ENCODE data around the gene SLC38A9.

The SLC38A9 gene

GRCh38 chr5:55645304-55645703, 66.8 kb downstream of the SLC38A9 start:
- DNase-seq, result no peak

DNA sequence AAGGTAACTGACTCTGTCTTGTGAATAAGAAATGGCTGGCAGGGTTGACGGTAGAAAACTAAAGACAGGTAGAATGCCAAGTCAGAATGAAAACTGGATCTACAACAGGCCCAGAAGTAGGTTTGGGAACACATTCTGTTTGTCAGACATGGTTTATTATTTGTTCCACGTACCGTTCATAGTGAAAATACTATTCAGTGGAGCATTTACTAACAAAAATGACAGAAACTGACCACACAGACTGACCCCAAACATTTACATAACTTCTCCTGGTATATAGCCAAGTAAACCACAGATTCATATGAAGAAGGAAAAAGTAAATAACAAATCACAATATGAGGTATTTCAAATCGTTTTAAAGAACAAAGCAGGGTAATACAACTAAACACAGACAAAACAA, 73.7 kb downstream of the SLC38A9 start:
- no peak for DNase-seq

DNA sequence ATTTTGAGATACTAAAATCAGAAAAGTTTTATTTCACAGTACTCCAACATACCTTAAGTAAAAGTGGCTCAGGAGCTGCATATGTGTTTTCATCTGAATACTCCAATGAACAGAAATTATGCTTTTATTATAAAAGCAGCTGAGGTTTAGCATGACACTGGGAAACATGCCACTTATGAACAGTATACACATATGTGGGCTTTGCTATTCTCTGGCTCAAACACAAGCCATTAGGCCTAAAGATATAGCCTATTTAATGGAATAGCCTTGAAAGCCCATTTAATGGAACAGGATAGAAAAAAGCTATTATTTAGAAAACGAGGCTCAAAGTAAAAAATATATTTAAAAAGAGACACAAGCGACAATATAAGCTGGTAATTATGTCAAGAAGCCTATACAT, 74.1 kb downstream of the SLC38A9 start:
- no peak for DNase-seq

DNA sequence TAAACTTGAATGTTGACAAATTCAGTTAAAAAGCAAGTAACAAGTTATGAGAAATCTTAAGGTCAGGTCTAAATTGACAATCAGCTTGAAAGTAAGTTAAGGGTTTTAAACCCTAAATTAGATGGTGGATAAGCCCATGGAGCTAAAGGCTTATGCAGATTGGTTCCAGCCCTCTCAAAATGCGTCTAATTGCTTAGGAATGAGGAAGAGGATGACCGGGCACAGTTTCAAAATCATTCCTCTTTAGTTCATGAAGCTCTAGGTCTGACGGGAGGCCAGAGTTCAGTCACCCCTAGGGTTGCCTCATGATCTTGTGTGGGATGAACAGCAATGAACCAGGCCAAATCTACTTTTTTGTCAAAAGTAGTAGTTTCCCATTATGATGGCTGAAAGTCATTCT, 75.4 kb downstream of the SLC38A9 start:
- DNase-seq, result no peak

DNA sequence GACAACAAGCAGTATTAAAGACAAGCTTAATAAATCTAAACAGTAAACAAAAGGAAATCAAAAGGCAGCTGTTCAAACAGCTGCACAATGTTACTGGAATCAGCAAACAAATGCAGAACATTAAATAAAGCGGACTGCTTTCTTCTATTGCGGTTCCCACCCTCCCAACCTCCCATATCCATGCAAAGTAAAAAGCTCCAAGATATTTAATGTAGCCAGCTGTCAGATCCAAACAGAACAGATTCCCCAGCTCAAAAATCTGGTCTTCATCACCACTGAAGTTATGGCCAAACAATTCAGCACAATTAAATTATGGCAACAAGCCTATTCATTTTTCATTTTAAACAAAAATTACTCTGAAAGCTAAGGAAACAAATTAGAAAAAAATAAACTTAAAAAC, 75.9 kb downstream of the SLC38A9 start:
- no peak for DNase-seq

- no peak for DNase-seq
Observed at GRCh38 chr5:55634866-55635265, 77.3 kb downstream of the SLC38A9 start.

GRCh38 chr5:55634209-55634805, 77.8 kb downstream of the SLC38A9 start:
- DNase-seq, result no peak

DNA sequence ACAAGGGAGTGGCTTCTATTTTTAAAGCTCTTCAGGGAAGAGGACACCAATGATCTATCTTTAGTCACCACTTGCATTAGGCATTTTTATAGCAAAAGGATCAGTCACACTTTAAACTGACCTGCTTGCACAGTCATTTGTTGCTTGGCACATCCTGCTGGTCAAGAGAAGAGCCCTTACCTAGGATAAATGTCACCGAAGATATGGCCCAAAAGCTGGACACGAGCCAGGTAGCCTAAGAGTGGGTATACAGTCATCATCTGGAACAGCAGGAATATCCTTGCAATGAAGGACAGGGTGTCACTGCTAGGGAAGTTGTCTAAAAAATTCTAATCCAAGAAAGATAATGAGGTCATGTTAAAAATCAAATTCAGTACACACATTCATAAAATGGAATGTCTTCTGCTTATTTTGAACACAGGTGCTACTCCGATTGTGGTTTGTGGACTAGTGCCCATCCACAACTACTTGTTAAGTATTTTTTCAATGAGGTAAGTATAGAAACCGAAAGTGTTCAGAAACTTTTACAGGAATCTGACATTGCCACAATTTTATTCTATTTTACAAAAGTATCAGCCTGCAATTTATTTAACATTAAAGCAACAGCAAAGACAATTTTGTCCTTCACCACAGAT, 78.4 kb downstream of the SLC38A9 start:
- DNase-seq, result no peak

GRCh38 chr5:55629815-55630214, 82.3 kb downstream of the SLC38A9 start:
- no peak for DNase-seq

DNA sequence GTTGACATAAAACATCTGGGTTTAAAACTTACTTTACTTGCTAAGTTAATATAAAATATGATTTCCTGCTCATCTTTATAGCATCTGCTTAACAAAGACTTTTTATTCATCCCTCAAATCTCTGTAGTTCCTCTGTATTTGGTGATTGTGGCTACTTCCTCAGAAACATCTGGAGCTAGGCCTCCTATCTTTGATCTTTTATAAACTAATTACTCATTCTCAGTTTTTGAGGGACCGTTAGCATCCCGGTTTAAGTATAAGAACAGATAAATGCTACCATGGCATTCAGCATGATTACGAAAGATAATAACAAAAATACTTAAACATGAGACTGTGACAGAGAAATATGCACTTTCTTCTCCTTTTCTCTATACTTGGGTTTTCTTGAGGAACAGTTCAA, 85.3 kb downstream of the SLC38A9 start:
- DNase-seq, result no peak

- DNase-seq, result no peak
Observed at GRCh38 chr5:55625913-55626312, 86.2 kb downstream of the SLC38A9 start.

GRCh38 chr5:55625589-55625909, 86.6 kb downstream of the SLC38A9 start:
- DNase-seq, result no peak

DNA sequence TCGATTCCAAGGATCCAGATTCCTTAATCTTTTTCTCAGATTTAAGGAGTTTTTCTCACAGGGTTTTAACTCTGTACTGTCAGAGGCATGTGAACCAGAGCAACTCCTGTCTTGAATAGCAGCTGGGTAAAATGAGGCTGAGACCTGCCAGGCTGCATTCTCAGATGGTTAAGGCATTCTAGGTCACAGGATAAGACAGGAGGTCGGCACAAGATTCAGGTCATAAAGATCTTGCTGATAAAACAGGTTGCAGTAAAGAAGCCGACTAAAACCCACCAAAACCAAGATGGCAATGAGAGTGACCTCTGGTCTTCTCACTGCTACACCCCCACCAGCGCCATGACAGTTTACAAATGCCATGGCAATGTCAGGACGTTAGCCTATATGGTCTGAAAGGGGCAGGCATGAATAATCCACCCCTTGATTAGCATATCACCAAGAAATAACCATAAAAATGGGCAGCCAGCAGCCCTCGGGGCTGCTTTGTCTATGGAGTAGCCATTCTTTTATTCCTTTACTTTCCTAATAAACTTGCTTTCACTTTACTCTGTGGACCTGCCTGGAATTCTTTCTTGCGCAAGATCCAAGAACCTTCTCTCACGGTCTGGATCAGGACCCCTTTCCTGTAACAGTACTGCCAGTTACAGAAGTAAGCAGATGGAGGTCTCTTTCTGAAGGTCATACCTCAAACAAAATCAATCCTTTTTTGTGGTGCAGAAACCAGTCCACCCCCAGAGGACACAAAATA, 87.1 kb downstream of the SLC38A9 start:
- no peak for DNase-seq

- DNase-seq, result no peak
Observed at GRCh38 chr5:55623789-55624188, 88.3 kb downstream of the SLC38A9 start.

DNA sequence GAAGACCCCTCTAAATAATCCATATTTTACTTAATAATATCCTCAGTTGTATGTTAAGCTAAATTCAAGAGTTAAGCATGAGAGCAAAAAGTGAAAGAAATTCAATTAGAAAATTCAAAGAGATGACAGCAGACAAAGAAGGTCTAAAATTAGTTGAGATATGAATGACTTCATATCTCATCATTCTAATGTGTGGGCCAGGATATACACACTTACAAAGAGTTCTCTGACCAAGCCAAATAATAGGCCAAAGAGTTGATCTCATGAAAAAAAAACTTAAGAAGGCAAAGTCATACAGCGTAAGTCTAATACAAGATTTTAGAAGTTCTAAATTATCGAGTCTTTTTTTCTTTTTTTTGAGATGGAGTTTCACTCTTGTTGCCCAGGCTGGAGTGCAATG, 89.7 kb downstream of the SLC38A9 start:
- DNase-seq, result no peak

DNA sequence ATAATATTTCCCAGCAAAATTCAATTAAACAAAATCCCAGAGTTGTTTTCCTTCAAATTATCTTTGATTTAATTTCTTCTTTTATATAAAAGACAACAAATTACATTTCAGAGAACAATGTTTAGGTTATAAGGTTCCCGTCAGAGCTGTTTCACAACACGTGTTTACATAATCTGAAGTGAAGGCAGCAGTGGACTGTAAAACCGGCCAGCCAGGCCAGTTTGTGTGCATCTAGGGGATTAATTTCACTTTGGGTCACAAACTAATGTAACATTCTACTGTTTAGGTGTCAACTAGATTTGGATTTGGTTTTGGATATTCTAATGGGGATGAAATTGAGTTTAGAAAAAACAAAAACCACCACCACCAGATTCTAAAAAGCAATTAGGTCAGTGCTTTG, 90.9 kb downstream of the SLC38A9 start:
- no peak for DNase-seq

DNA sequence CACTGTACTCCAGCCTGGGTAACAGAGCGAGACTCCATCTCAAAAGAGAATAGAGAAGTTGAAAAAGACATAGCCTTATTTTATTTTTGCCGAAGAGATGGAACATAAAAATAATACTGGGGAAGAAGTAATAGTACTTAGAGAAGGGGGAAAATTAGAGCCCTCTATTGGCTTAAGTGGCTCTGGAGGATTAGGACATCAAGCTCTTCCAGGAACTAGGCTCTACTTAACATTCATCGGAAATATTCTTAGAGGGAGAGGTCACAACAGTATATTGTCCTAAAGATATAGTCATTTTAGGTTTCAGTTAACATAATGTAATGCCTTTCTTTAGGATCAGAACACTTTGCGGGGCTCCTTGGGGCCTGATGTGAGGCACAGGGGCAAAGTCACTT, 91.4 kb downstream of the SLC38A9 start:
- DNase-seq, result no peak

DNA sequence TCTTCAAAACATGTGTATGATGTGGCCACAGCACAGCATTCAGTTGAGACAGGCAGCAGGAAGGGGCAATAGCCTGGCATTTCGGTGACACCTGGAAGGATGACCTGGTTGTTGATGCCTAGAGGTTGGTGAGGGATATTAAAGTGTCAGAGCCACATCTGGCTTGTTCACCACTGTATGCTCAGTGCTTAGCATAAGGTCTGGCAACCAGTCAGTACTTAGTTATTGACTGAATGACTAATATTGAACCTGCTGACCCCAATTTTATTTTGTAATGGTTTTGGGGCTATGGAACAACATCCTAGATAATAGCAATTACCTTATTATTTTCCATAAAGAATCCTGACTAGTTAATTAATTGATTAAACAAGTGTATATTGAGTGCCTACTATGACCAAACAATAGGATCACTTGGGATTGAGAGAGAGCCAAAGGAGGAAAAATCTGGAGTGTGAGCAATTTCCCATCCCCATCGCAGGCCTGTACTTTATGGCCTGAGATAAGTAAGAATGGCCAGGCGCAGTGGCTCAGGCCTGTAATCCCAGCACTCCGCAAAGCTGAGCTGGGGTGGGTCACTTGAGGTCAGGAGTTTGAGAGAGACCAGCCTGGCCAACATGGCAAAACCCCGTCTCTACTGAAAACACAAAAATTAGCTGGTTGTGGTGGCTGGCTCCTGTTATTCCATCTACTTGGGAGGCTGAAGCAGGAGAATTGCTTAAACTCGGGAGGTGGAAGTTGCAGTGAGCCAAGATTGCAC, 91.9 kb downstream of the SLC38A9 start:
- DNase-seq, result no peak

DNA sequence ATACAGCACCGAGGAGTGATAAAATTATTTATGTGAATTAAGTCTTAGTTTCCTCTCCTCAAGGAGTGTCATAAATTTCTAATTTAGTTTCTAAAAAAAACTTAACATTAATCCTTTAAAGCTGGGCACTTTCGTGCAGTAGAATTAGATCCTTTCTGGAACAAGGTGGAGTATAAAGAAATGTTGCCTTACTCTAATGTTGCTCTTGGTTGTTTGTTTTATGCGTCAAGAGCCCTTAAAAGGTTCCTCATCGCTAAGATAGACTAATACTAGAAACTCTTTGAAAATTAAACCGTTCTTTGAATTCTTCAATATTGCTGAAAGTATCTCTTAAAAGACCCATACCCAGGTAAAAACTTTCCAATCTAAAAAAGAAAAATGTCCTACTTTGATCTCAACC, 93.8 kb downstream of the SLC38A9 start:
- no peak for DNase-seq

- DNase-seq, result no peak
Observed at GRCh38 chr5:55613112-55613868, 98.8 kb downstream of the SLC38A9 start.

- no peak for DNase-seq
Observed at GRCh38 chr5:55610542-55610941, 101.6 kb downstream of the SLC38A9 start.

GRCh38 chr5:55609413-55609812, 102.7 kb downstream of the SLC38A9 start:
- no peak for DNase-seq

All from activated CD4-positive, alpha-beta T cell treated with anti-CD3 and anti-CD28 coated beads, Interleukin-2, amount 50 U/mL, for 4 hours (primary cell).